ENCODE data around the gene ADCY3. TPM values are rescaled to one million over a fixed set of nuclear protein-coding genes. Genes with fewer than 3 reads are reported as not detected.

Gene ADCY3
- total and polyA plus RNA-seq, 2 of the 4 experiments (the other 2 are of a cell fraction): 17.4 to 46.1 TPM

DNA sequence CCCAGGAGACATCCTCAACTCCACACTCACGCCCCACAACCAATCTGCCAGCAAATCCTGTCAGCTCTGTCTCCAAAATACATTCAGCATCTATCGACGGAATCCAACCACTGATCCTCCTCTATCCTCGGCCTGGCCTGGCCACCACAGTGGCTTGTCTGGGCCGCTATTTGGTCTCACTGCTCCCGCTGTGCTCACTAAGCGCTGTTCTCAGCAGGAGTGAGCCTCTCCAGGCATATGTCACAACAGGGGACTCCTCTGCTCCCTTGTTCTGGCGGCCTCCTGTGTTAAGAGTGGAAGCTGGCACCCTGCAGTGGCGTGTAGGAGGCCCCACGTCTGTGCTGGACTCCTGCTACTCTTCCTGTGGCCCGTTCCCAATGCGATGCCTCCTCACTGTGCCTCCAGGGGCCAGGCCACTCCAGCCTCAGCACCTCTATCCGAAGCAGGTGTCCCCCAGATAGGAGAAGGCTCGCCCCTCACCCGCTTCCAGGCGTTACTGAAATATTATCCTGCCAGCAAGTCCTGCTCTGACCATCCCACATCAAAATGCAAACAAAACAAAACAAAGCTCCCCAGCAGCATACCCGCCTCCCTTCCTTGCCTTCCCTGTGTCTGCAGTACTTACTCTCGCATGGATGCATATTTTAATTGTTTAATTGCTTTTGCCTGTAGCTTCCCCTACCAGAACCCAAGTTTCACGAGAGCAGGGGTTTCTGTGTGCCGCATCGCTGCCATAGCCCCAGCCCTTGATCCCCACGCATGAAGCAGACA is 86.9 kb downstream of the ADCY3 start:
- peaks cover 28% of the 10 kb centered on the region for H3K36me3 ChIP-seq (ENCODE audit: control insufficient read depth, insufficient read depth, low read length)
- H2BK120ac ChIP-seq (ENCODE audit: low read depth, low read length): no peak overlapping the region
- H3K4ac ChIP-seq (ENCODE audit: low read depth, low read length): no peak overlapping the region
- no peak overlapping the region for H2AFZ ChIP-seq (replicated peaks; ENCODE audit: low read length, poor library complexity)
- WGBS, 2 experiments (ENCODE audit: extremely low coverage in 2 of 2, insufficient read length in 1 of 2): 75% methylated on average over 8 of the region's 22 CpGs; no CpG with 5 or more reads in 1 of the 2 experiments
- in situ Hi-C loops (cut with MboI; ENCODE audit: low sequenced_read_pairs) (no loop called here), dilution Hi-C loops (cut with HindIII; ENCODE audit: low sequenced_read_pairs, unreplicated experiment) (no loop called here), intact Hi-C loops (cut with micrococcal nuclease) (loop anchor here (10.0 kb wide), 2 partner anchors 292 to 362 kb away; no protein-coding TSS in a partner anchor)
- no peak overlapping the region for H3K56ac ChIP-seq (ENCODE audit: extremely low read depth, insufficient read depth, low read length)
- no peak overlapping the region for H4K5ac ChIP-seq (ENCODE audit: low read depth, low read length)
- H4K20me1 ChIP-seq (ENCODE audit: insufficient read depth, low read length): no peaks in the 10 kb centered on the region
- no peak overlapping the region for H3K23ac ChIP-seq (ENCODE audit: low read depth, low read length)
- H3K4me2 ChIP-seq (ENCODE audit: low read depth, low read length): no peak overlapping the region
- BruUV-seq (replicated peaks): no TSS peak
- H3K4me1 ChIP-seq (ENCODE audit: control insufficient read depth, insufficient read depth, low read length): no peaks in the 10 kb centered on the region
- H3K27me3 ChIP-seq (ENCODE audit: control insufficient read depth, insufficient read depth, low read length): no peaks in the 10 kb centered on the region
- H3K9me1 ChIP-seq (ENCODE audit: insufficient read depth, low read length): 0 out of 2 replicates have a peak, but pooled peaks cover 3% of the 10 kb centered on the region
- ChIA-PET CTCF (interaction anchor here (0.6 kb wide), 1 partner anchor 94 kb away, joined by 3 read pairs; no protein-coding TSS in a partner anchor), POLR2A (ENCODE audit: unreplicated experiment) (interaction anchor here (0.6 kb wide), 1 partner anchor 449 kb away, joined by 3 read pairs; no protein-coding TSS in a partner anchor)
- H3K4me3 ChIP-seq (ENCODE audit: insufficient read depth, low read depth, low read length): no peak overlapping the region
- ATAC-seq (ENCODE audit: low read depth): peak; percentile 40
- no peak overlapping the region for H2AK5ac ChIP-seq (ENCODE audit: low read depth, low read length)
- TF ChIP-seq CEBPB (IDR thresholded peaks at IDR 0.05; ENCODE audit: low read depth, low read length): no peak
- no peak for TF ChIP-seq NFE2L2 (IDR thresholded peaks at IDR 0.05; ENCODE audit: low read depth, low read length)
- no peak for TF ChIP-seq POLR2A (IDR thresholded peaks at IDR 0.05; ENCODE audit: low read depth, low read length)
- no peak for TF ChIP-seq RCOR1 (IDR thresholded peaks at IDR 0.05; ENCODE audit: insufficient replicate concordance, low read length)
- TF ChIP-seq RFX5 (IDR thresholded peaks at IDR 0.05; ENCODE audit: low read depth, low read length): no peak
- no peak for TF ChIP-seq MAZ (IDR thresholded peaks at IDR 0.05; ENCODE audit: borderline replicate concordance, low read depth, low read length)
- TF ChIP-seq, protein P1, sequence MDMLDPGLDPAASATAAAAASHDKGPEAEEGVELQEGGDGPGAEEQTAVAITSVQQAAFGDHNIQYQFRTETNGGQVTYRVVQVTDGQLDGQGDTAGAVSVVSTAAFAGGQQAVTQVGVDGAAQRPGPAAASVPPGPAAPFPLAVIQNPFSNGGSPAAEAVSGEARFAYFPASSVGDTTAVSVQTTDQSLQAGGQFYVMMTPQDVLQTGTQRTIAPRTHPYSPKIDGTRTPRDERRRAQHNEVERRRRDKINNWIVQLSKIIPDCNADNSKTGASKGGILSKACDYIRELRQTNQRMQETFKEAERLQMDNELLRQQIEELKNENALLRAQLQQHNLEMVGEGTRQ (IDR thresholded peaks at IDR 0.05; ENCODE audit: low read depth, low read length): no peak
- TF ChIP-seq, protein P2, sequence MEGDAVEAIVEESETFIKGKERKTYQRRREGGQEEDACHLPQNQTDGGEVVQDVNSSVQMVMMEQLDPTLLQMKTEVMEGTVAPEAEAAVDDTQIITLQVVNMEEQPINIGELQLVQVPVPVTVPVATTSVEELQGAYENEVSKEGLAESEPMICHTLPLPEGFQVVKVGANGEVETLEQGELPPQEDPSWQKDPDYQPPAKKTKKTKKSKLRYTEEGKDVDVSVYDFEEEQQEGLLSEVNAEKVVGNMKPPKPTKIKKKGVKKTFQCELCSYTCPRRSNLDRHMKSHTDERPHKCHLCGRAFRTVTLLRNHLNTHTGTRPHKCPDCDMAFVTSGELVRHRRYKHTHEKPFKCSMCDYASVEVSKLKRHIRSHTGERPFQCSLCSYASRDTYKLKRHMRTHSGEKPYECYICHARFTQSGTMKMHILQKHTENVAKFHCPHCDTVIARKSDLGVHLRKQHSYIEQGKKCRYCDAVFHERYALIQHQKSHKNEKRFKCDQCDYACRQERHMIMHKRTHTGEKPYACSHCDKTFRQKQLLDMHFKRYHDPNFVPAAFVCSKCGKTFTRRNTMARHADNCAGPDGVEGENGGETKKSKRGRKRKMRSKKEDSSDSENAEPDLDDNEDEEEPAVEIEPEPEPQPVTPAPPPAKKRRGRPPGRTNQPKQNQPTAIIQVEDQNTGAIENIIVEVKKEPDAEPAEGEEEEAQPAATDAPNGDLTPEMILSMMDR (conservative IDR thresholded peaks at IDR 0.05; ENCODE audit: low read depth, low read length): no peak
- no peak for TF ChIP-seq RAD21 (IDR thresholded peaks at IDR 0.05; ENCODE audit: low read length)
- TF ChIP-seq MAFK (IDR thresholded peaks at IDR 0.05; ENCODE audit: low read depth, low read length): no peak
- no peak for TF ChIP-seq SMC3 (IDR thresholded peaks at IDR 0.05; ENCODE audit: low read depth, low read length)
- TF ChIP-seq CHD1 (IDR thresholded peaks at IDR 0.05; ENCODE audit: low read depth, low read length): no peak
- no peak overlapping the region for H3K14ac ChIP-seq (replicated peaks; ENCODE audit: low read depth, low read length)
- H3K18ac ChIP-seq (ENCODE audit: low read depth, low read length): no peak overlapping the region
- no peak overlapping the region for H2BK20ac ChIP-seq (ENCODE audit: low read depth, low read length)
- DNase-seq: no peak
- H3K9ac ChIP-seq (ENCODE audit: low read depth, low read length): no peak overlapping the region
- no peak overlapping the region for H2BK5ac ChIP-seq (ENCODE audit: low read depth, low read length, poor library complexity, severe bottlenecking)
- H4K91ac ChIP-seq (ENCODE audit: insufficient read depth, low read depth, low read length): no peak overlapping the region
- H3K79me1 ChIP-seq (ENCODE audit: low read depth in 1 of 2, low read length in 2 of 2): no peaks in the 10 kb centered on the region
- no peaks in the 10 kb centered on the region for H3K9me3 ChIP-seq (ENCODE audit: control insufficient read depth, insufficient read depth, low read length)
- H4K8ac ChIP-seq (ENCODE audit: low read depth in 2 of 2, low read length in 2 of 2): no peak overlapping the region
- H2BK15ac ChIP-seq (ENCODE audit: low read depth, low read length): no peak overlapping the region
- no peak overlapping the region for H3K27ac ChIP-seq (ENCODE audit: insufficient read depth, low read length)
- H2AK9ac ChIP-seq (replicated peaks; ENCODE audit: low read depth, low read length, poor library complexity): peak overlapping the region; percentile 44

Measured in IMR-90 (cell line).